Natural killer cell (primary cell): ENCODE results near the gene AARS2. TPM values are rescaled to one million over a fixed set of nuclear protein-coding genes. Genes with fewer than 3 reads are reported as not detected.

ENCODE experiments used
- ATAC-seq, 3 donors: fragments of 150-1000 bp in 2 of 3; fragments of 200-7000 bp in 1 of 3; cut with Tn5 transposase; 1 replicate in 1 of 3; 2 replicates in 2 of 3; pipeline ENCODE4 v1.10.0; 2021; ENCODE audit warnings: mild to moderate bottlenecking in 2 of 3, moderate library complexity in 2 of 3
- DNase-seq, 2 donors: peaks; one replicate each; pipeline versions ENCODE4 v3.0.0 to v3.0.0-alpha.2; 2013 to 2021; ENCODE audit warnings: mixed read lengths in 1 of 2
- H3K27ac ChIP-seq: one replicate; pipeline ENCODE4 v1.5.1; 2013; ENCODE audit warnings: mild to moderate bottlenecking, low read length
- H3K27me3 ChIP-seq: one replicate; pipeline ENCODE4 v1.6.1; 2013; ENCODE audit warnings: low read length; ENCODE audit not compliant: control insufficient read depth, insufficient read depth
- H3K36me3 ChIP-seq: one replicate; pipeline ENCODE4 v1.6.1; 2013; ENCODE audit warnings: low read length; ENCODE audit not compliant: control insufficient read depth, insufficient read depth
- H3K4me1 ChIP-seq: one replicate; pipeline ENCODE4 v1.6.1; 2013; ENCODE audit warnings: low read length; ENCODE audit not compliant: control insufficient read depth, insufficient read depth
- H3K4me3 ChIP-seq: one replicate; pipeline ENCODE4 v1.5.1; 2013; ENCODE audit warnings: low read length
- H3K9me3 ChIP-seq: one replicate; pipeline ENCODE4 v1.6.1; 2013; ENCODE audit warnings: low read length; ENCODE audit not compliant: control insufficient read depth, insufficient read depth
- H3K27ac Mint-ChIP-seq, 2 donors: one replicate each; pipeline ENCODE4 v1.8.0; 2022; ENCODE audit warnings: mild to moderate bottlenecking in 2 of 2, mixed read lengths in 2 of 2, moderate library complexity in 1 of 2
- H3K27me3 Mint-ChIP-seq, 2 donors: one replicate each; pipeline ENCODE4 v1.8.0; 2022; ENCODE audit warnings: low read depth in 2 of 2, mixed read lengths in 2 of 2
- H3K36me3 Mint-ChIP-seq: one replicate; pipeline ENCODE4 v1.8.0; 2022; ENCODE audit warnings: mixed read lengths
- H3K4me1 Mint-ChIP-seq, 2 donors: one replicate each; pipeline ENCODE4 v1.8.0; 2022; ENCODE audit warnings: mixed read lengths in 2 of 2
- H3K4me3 Mint-ChIP-seq: one replicate; pipeline ENCODE4 v1.8.0; 2022; ENCODE audit warnings: mild to moderate bottlenecking, moderate library complexity, mixed read lengths
- H3K9me3 Mint-ChIP-seq, 2 donors: one replicate each; pipeline ENCODE4 v1.8.0; 2022; ENCODE audit warnings: mixed read lengths in 2 of 2
- WGBS: methylation state at CpG from one replicate; pipeline ENCODE4 v1.1.7; 2013; ENCODE audit warnings: missing lambda C conversion rate; ENCODE audit not compliant: insufficient coverage; 5-methylcytosine and 5-hydroxymethylcytosine counted together
- intact Hi-C: fragments of 100-400 bp; cut with micrococcal nuclease; formaldehyde crosslinking; loops from one replicate; pipeline ENCODE4 v1.14.2; 2022
- total RNA-seq, 4 donors: library from RNA; stranded (reverse); fragments of 120-200 nt in 1 of 4; gene quantifications; one replicate each; pipeline versions ENCODE4 v1.2.3 to v1.2.4, GENCODE V29; 2013 to 2022
- TF ChIP-seq, protein P1 (sequence below): fragments of 200-600 bp; IDR thresholded peaks from one replicate; pipeline ENCODE4 v1.8.0; 2022; ENCODE audit warnings: antibody characterized with exemption

The AARS2 gene
- total RNA-seq, 3 donors from 2014 or later (not counting 1 experiment from before 2014, with no cell fraction given): 14.1 to 17.2 (median 14.2) TPM

DNA sequence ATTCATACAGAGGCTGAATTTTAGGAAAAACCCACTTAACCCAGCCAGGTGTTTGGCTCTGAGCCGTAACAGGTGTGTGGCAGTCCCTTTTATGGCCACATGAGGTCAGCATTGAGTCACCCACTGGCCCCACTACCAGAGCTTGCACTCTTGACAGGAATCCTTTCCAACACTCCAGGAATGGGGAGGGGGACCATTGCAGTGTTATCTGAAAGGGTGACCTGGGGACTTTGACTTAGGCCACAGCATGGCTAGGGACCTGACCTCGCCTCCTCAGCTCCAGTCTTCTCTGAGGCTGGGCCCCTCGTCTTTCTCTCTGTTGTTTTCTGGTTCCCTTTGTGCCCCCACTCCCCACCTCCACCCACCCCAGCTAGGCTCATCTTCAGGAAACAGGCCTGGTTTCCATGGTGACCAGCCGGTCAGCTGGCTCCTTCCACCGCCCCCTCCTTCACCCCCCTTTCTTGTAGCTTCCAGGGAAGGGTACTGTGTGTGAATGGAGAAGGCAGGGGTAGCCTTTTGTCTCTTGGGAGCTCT, 45.0 kb downstream of the AARS2 start:
- intact Hi-C loops: loop anchor here (1.0 to 2.0 kb wide), 2 partner anchors 45 to 71 kb away; partner anchors contain the start of gene AARS2
- ATAC-seq (no peak), DNase-seq (peak; percentile 49 to 88)
- no peaks in the 10 kb centered on the region for H3K36me3 Mint-ChIP-seq
- 33% methylated on average over 3 of the region's 5 CpGs for WGBS
- H3K4me1 Mint-ChIP-seq: peaks cover 18 to 41% of the 10 kb centered on the region in 2 donors
- H3K4me3 Mint-ChIP-seq: peak overlapping the region; percentile 55
- H3K4me1 ChIP-seq: peaks cover 38% of the 10 kb centered on the region
- peaks cover 32% of the 10 kb centered on the region for H3K27me3 ChIP-seq
- TF ChIP-seq, protein P1, sequence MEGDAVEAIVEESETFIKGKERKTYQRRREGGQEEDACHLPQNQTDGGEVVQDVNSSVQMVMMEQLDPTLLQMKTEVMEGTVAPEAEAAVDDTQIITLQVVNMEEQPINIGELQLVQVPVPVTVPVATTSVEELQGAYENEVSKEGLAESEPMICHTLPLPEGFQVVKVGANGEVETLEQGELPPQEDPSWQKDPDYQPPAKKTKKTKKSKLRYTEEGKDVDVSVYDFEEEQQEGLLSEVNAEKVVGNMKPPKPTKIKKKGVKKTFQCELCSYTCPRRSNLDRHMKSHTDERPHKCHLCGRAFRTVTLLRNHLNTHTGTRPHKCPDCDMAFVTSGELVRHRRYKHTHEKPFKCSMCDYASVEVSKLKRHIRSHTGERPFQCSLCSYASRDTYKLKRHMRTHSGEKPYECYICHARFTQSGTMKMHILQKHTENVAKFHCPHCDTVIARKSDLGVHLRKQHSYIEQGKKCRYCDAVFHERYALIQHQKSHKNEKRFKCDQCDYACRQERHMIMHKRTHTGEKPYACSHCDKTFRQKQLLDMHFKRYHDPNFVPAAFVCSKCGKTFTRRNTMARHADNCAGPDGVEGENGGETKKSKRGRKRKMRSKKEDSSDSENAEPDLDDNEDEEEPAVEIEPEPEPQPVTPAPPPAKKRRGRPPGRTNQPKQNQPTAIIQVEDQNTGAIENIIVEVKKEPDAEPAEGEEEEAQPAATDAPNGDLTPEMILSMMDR: peak; percentile 82
- H3K9me3 ChIP-seq: no peaks in the 10 kb centered on the region
- peaks cover 31% of the 10 kb centered on the region in 2 donors for H3K27me3 Mint-ChIP-seq
- H3K27ac Mint-ChIP-seq: peak overlapping the region; percentile 41 to 98
- H3K4me3 ChIP-seq: no peak overlapping the region
- H3K9me3 Mint-ChIP-seq: no peaks in the 10 kb centered on the region
- H3K36me3 ChIP-seq: no peaks in the 10 kb centered on the region
- H3K27ac ChIP-seq: no peak overlapping the region

DNA sequence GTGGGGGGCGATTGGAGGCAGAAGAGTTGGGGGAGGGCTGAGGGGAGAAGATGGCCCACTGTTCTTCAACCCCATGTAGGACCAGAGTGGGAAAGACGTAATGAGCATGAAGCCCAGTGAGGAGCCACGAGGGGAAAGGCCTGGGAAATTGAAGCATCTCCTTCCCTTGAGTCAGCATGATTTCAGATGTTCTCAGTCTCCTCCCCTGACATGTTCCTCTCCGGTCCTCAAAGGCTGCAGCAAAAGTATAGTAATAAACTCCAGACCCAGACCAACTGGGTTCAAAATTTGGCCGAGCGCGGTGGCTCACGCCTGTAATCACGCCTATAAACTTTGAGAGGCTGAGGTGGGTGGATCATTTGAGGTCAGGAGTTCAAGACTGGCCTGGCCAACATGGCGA, 45.9 kb downstream of the AARS2 start:
- WGBS: 83% methylated on average over 9 of the region's 10 CpGs
- ATAC-seq (no peak), DNase-seq (peak in 1 of 2 donors; percentile 18)
- Histone ChIP-seq H3K9me3 (no peaks in the 10 kb centered on the region), H3K36me3 (peaks cover 1% of the 10 kb centered on the region), H3K4me3 (no peak overlapping the region), H3K27ac (no peak overlapping the region), H3K27me3 (peaks cover 29% of the 10 kb centered on the region), H3K4me1 (peaks cover 47% of the 10 kb centered on the region)
- Mint-ChIP-seq H3K4me3 (no peak overlapping the region), H3K9me3 (no peaks in the 10 kb centered on the region), H3K36me3 (no peaks in the 10 kb centered on the region), H3K4me1 (peaks cover 19 to 50% of the 10 kb centered on the region in 2 donors), H3K27me3 (peaks cover 22 to 23% of the 10 kb centered on the region in 2 donors), H3K27ac (peak overlapping the region; percentile 93 to 98)
- TF ChIP-seq, protein P1: no peak
- intact Hi-C loops: no loop called here

DNA sequence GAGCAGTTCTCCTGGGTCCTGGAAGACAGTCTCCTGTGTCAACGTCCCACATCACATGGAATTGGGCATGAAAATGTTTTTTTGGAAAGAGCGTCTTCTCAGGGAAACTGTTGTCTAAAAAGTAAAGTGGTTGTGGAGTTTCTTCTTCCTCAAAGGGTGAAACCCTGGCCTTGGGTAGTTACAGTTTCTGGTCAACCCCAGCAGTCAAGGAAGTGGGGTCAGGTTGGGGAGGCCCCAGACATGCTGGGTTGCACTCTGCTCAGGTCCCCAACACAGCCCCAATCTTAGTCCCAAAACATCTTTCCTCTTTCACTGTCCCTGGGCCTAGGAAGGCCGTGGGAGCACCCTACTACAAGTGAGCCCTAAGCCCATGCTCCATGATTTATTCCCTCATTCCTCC, 46.8 kb downstream of the AARS2 start:
- no peaks in the 10 kb centered on the region for H3K9me3 ChIP-seq
- DNase-seq: no peak
- peak overlapping the region; percentile 93 to 98 for H3K27ac Mint-ChIP-seq
- H3K4me3 Mint-ChIP-seq: peak overlapping the region; percentile 93
- peaks cover 19 to 47% of the 10 kb centered on the region in 2 donors for H3K4me1 Mint-ChIP-seq
- peak overlapping the region; percentile 74 for H3K27ac ChIP-seq
- H3K4me3 ChIP-seq: no peak overlapping the region
- H3K36me3 Mint-ChIP-seq: no peaks in the 10 kb centered on the region
- no peak for ATAC-seq
- 70% methylated on average over 3 of the region's 3 CpGs for WGBS
- H3K9me3 Mint-ChIP-seq: no peaks in the 10 kb centered on the region
- TF ChIP-seq, protein P1: no peak
- intact Hi-C loops: no loop called here
- H3K4me1 ChIP-seq: peaks cover 55% of the 10 kb centered on the region
- H3K27me3 Mint-ChIP-seq: peaks cover 16% of the 10 kb centered on the region in 2 donors
- H3K27me3 ChIP-seq: peaks cover 21% of the 10 kb centered on the region
- peaks cover 6% of the 10 kb centered on the region for H3K36me3 ChIP-seq
